HS-5 (cell line): Measurements from ENCODE around the gene BAZ2A.

Experiments used
- DNase-seq: peaks from one replicate; pipeline ENCODE4 v3.0.0-alpha.2; 2012; ENCODE audit warnings: low read depth

The BAZ2A gene

DNA sequence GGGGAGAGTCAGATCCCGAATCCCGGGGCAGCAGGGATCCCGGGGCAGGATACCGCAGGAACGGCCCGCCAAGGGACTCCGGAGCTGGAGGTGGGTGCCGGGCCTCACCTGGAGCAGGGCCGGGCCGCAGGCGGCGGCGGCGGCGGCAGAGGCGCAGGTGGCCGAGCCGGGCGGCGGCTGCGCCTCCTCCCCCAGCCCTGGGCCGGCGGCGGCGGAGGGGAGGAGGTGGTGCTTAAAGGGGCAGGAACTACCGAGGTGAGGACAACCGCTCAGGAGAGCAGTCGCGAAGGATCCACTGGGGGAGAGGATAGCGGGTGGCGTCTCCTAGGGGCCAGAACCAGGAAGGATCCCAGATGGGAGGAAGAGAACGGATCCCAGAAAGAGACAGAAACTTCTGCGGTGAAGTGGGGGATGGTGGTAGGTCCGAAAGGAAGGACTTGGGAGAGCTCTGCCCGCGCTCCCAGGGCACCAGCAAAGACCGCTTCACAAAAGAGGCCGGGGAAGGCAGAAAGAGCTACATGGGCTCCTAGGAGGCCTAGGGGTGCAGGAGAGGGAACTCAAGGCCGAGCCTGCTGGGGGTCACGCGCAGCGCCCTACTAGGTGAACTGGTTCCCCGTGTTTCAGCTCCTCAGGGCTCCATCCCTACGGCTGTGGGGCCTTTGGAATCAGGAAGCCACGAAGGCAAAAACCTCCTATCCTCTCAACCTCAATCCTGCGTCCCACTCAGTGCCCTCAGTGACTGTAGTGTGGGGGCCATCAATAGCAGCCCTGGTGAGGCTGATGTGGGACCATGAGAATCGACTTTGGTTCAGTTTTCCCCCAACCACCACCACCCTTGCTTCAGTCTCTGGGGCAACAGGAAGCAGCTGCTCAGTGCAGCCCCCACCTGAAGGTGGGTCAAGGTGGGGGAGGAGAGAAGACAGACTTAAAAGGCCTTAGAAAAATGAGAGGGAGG lies 5.0 kb upstream of the BAZ2A start:
- DNase-seq = peak; percentile 78

DNA sequence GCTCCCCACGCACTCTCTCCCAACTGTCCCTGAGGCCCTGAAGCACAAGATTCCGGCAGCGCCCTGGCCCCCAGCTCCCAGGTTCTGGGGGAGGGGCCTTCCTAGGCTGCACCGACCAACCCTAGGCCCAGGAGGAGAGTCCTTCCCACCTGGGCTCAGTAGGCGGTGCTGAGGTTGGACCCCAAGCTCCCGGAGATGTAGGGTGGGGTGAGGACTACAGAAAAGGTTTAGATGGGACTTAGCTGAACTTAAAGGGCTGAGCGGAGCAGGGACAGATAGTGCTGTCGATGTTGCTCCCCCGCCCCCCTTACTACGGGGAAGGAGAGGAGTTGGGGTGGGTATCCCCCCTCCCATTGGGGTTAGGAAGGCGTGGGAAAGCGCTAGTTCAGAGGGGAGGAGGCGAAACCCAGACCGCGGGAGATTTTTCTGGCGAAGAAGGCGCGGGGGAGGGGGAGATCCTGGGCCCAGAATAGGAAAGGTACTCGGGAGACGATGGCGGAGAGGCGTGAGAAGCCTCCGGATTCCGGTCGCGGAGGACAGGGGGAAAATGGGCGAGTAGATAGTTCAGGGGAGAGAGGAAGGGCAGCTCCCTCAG lies 4.2 kb upstream of the BAZ2A start:
- DNase-seq = no peak

DNA sequence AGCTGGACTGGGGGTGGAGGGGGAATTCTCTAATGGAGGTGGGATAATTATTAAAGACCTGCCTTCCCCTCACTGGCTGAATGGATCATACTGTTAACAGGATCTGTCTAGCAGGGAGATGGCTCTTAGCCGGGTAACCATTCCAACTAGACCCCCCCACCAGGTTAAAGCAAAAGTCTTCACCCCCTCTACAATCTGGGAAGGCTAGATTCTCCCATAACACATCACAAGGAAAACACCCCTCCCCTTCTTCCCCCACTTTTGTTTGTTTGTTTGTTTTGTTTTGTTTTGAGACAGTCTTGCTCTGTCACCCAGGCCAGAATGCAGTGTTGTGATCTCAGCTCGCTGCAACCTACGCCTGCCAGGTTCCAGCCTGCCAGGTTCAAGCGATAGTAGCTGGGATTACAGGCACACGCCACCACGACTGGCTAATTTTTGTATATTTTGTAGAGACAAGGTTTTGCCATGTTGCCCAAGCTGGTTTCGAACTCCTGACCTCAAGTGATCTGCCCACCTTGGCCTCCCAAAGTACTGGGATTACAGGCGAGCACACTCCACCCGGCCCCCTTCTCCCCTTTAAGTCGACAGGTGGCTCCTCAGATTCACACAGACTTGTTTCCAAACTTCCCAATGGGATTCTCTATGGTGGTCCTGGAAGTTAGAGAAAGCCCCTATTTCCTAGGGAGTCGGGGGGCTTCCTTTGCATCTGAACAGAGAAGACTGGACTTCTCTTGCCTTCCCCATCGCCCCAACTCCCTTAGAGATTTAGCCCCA lies 3.5 kb upstream of the BAZ2A start:
- no peak for DNase-seq

DNA sequence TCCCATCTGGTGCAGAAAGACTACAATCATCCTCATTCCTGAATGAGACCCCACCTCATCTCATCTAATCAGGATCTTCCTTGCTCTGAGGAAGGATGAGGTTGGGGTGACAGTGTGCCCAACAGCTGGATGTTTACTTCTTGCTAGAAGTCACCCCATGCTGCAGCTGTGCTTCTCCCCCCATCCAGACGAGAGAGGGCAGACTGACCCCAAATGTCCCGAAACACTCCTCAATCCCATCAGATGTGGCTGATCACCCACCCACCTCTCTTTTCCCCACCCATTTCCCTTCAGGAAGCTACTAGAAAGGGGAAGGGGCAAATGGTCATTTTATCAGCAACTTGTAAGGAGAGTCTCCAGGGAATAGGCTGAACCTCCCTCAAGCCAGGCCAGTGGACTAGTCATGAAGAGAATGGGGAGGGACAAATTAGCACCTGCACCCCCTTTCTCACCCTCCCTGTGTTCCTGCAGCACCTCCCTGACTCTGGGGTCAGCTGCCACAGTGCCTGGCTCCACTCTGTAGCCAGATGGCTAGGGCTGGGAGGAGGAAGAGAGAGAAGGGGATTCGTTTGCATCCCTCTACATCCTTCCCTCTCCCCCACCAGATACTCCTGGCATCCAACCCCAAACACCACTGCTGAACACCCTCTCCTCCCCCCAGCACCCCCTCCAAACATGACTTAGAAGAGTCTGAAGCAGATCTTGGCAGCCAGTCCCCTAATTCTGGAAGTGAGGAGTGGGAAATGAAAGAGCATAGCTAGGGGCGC lies 2.8 kb upstream of the BAZ2A start:
- no peak for DNase-seq

DNA sequence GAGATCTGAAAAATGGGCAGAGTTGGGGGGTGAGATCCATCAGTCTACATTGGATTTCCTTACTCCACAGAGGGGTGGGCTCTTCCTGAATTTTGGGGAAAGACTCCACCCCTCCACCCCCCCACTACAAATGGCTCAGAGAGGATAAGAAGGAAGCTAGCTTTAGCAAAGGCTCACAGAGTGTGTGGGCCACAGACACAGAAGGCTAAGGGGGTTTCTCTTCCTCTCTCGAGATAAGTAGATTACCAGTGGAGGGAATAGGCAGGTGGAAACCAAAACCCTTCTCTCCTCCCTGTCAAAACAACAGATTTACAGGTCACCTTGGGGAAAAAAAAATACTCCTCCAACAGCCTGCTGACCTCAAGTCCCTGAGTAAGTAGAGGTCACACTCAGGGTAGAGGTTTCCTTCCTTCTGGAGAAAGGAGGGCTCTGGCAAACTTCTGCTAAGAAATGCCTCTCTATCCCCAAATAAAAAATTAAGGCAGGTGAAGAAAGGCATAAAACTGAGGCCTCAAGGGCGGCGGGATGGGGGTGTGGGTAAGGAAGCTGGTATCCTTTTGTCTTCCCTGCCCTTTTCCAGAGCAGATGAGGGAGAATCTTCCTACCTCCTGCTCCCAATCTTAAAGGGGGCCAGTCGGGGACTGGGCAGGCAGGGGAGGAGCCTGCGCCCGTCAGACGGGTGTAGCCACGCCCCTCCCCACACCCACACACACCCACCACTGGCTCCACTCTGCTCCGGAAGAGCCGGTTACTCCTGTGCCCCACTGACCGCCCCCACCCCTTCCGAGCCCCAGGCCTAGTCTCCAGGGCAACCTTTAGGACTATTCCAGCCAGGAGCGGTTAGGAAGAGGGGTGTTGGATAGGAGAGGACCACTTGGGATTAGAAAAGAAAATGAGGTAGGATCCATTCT lies 1.9 kb upstream of the BAZ2A start:
- no peak for DNase-seq

DNA sequence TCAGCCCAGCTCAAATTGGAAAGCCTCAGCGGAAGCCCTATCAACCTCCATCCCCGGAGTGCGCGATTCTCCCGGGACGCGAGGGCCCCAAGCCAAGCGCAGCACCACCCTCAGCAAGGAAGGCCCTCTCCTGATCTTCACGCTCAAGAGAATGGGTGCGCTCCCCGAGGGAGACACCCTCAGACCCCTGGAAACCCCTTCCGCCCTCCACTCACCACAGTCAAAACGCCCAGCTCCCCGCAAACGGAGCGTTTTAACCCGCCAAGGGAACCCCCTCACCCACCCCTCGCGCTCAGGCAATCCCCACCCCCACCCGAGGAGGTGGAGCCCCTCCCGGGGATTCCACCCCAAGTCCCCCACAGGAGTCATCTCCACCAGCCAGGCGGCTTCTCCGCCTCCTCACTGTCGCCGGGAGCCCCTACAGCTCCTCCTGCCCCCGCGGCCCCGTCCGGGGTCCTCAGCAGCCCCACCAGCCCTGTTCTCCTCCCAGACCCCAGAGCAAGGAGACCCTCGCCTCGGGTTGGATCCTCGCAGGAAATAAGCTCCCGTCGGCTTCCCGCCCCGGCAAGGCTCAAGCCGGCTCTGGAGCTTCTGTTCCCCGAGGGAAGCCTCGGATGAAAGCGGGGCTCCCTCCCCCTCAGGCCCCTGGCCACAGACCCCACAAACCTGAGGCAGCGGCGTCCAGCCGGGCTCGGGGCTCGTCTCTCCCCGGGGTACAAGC lies 507 bp downstream of the BAZ2A start:
- no peak for DNase-seq

DNA sequence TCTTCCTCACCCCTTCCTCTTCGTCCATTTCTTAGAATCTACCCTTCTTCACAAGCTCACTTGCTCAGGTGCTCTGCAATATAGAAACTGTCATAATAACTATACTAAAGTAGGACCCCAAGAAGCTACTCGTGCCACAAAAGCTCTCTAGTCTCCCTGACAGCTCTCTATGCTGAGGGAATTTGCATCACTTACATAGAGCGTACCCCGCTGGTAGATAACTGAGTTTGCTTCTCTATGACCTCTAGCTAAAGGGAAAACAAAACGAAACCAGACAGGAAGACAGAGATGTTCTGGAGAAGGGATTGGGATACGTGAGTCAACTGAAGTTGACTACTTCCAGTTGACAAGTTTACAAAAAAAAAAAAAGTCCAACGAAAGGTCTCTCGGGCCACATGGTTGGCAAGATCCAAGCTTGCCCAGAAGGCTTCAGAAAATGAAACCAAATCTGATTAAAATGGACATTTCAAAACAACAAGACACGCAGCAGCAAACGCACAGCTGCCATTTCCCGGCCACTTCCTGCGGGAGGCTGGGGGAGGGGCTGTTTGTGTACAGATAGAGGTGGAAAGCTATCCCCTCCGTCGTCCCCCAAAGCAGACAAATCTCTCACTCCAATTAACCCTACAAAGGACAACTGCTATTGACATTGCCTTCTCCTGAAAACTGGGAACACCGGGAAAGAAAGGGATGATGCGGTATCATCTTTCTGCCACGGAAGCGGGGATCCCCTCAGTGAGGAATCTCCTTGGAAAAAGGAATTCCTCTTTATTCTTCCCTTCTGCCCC lies 1.3 kb downstream of the BAZ2A start:
- peak; percentile 37 for DNase-seq

DNA sequence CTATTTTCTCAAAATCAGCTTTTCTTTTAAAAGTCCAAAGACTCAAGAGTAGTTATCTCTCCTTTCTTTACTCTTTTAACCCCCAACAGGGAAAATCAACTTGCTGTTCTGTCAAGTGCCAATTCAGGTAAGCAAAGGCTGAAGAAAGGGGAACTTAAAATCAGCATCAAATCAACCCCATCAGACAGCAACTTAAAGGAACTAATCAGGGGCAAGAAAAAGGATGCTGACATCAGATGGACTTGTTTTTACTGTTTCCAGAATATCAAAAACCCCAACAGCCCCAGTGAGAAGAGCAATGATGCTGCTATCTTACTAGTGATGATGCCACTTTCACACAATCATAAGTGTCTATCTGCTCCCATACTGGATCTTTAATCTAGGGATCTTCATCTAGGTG lies 3.4 kb downstream of the BAZ2A start:
- no peak for DNase-seq

DNA sequence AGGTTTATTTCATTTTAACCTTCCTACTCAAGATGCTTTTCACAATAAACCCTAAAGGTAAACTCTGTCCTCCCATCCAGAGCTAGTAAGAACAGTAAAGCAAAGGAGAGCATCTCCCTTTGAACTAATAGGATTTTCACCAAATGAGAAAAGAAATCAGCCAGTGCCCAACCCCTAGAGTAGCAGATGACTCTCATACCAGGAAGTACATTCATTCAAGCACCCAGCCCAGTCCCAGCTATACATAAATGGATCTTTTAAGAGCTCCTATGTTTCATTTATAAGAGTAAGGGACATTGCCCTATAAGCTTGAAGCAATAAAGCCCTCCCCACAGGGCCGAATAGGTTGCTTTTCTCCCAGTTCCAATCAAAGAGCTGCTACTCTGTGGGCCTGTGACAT lies 7.6 kb downstream of the BAZ2A start:
- DNase-seq = no peak

DNA sequence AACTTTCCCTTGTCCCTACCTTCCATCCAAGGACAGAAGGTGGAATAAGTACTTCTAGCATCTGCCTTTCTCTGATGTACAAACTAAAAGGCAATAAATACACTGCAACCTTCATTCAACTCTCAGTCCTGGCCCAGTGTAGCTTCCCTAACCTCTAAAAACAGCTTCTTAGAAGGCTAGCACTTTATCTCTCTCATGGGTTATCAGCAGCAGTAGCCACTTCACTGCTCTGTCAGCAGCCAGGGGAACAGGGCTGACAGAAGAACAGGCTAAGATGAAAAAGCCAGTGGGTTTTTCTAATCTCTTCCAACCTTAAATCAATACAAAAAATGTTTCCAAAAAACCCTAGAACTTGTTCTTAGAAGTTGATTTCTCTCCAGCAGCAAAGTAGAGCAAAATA lies 13.2 kb downstream of the BAZ2A start:
- no peak for DNase-seq

DNA sequence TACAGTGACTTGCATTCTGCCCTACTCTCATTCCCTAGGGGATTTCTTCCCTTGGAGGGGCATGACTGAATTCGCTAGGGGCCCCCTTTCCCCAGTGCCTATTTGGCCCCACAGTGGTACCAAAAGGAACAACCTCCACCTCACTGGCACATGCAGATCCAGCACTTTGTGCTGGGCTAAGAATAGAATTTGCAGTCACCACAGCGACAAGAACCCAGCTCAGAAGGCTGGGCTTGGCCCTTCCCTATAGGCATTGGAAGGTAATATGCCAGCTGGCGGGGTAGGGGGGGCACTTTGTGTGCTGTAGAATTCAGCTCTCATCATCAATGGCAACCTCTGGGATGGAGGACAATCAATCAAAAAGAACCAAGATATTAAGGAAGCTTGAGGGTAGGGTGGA lies 13.9 kb downstream of the BAZ2A start:
- DNase-seq = no peak

DNA sequence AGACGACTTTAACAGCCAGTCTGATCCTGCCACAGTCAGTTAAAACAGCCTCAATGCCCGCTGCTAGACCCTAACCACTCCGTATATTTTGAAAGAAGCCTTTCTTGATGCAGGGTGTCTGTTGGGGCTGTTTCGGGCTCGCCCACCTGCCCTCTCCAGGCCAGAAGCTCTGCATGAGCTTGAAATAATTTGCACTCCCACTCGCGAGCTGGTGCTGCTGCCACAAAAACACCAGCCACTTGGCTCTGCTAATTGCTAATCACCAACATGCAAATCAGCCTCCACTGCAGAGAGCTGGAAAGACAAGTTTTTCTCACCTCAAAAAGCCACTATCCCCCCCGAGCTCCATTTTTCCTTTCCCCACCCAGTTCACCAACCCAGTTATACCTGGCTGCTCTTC lies 15.5 kb downstream of the BAZ2A start:
- no peak for DNase-seq

DNA sequence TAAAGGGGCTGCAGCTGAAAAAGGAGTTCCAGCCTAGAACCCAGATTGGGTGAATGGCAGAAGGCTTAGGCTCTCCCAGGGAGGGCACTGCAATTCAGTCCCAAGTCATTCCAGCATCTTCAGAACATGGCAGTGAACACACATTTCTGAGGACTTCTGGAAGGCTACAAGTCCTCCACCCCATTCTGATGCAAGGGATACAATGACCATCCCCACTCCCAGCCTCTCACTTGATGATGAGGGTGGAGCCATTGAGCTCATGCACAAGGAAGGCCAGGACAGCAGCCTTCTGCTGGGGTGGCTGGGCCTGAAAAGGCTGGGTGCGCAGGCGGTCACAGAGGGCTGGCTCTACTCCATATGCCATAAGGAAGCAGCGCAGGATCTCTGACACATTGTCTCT lies 25.8 kb downstream of the BAZ2A start:
- DNase-seq = no peak

DNA sequence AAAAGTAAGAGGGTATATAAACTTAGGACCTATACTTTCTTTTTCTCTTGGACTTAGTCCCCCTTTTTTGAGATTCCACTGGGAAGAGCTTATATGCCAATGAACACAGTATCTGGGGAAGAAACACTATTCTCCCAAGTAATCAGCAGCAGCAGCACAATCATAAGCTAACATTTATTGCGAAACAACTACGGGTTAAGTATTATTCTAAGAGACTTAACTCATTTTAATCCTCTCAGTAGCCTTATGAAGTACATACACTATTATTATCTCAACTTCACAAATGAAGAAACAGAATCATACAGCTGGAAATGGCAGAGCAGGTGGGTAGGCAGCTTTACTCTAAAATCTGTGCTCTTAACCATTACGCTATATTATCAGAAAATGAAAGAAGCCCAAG lies 27.9 kb downstream of the BAZ2A start:
- DNase-seq = no peak

DNA sequence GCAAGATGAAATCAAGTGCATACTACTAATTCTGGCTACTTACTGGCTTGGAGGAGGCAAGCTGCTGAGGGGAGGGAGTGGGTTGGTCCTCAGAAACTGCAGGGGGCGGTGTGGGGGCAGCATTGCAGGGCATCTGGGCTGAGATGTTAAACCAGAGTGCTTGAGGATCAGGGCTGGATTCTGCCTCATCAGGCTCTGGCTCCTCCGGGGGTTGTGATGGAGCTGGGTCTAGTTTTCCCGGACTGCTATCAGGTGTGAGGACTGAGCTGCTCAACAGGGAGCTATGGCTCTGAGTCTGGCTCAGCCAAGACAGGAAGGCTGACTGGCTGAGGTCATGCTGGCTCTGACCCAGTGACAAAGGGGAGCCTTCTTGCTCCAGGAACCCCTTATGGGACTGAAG lies 28.6 kb downstream of the BAZ2A start:
- no peak for DNase-seq

DNA sequence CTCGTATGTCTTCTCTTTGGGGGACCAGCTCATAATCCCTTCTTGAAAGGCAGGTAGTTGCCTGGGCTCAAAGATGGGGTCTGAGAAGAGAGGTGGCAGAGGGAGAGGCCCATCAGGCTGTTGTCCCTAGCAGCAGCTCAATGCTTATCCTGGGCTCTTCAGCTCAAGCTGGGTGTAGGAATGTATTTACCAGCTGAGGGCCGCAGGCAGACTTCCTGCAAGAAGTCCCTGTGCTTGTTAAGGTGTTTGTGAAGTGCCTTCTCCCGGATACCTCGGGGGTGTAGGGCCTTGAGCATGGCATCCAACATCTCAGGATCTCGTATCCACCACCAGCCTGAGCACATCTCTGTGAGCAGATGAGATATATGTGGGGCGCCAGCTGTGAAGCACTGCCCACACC lies 29.4 kb downstream of the BAZ2A start:
- DNase-seq = no peak

DNA sequence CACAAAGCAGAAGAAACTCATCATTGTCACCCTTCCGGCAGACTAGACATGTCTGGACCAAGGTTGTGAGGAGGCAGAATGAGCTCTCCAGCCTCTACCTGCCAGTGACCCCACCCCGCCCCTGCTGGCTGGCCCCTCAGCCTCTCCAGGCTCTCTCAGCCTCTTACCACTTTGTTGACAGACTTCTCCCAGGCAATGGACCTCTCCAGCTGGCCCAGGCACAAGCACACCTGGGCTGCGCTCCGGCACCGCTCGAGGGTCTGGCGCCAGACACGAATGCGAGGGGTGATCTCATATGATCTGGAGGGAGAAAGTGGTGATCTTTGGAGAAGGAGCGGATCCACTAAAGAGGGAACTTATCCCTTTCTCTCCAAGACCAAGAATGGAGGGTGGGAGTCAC lies 30.3 kb downstream of the BAZ2A start:
- DNase-seq = no peak

DNA sequence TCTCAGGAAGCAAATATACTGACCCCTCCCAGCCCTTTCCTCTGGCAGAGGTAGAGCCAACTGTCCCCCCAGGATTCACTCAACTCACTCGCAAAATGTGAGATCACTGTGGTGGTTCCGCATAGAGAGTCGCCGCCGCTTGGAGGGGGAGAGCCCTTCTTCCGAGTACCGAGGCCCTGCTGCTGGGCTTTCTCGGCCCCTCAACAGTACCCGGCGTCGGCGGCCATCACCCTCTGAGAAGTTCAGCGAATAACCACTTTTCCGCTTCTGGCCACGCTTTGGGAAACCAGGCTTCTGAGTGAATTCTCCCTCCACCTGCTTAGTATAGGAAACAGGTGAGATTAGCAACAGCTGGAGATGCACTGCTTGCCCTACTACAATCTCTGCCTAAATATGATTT lies 31.1 kb downstream of the BAZ2A start:
- no peak for DNase-seq

DNA sequence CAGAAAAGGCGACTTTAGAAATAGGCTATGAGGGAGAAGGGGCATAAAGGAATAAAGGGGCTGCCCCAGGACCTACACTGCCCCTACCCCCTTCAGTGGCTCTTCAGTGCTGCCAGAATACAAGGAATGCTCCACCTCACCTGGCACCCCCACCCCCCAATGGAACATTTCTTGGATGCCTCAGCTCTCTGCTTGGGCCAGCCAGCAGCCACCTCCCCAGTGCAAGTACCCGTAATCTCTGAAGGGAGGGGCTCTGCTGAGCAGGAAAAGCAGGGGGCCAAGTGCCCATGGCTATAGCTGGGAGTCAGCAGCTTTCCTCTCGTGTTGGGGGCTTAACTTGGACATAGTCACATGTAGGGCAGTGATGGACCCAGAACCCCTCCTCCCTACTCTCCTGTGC lies 33.3 kb downstream of the BAZ2A start:
- no peak for DNase-seq
